Left renal cortex interstitium (tissue), 4 donors: Measurements from ENCODE around the gene P2RX3. TPM values are rescaled to one million over a fixed set of nuclear protein-coding genes. Genes with fewer than 3 reads are reported as not detected.

ENCODE experiments used
- DNase-seq, 4 donors: peaks; one replicate each; pipeline ENCODE4 v3.0.0-alpha.2; 2013; ENCODE audit warnings: low read depth in 4 of 4, low spot score in 2 of 4, missing footprints in 1 of 4
- polyA plus RNA-seq, 4 donors: library from polyadenylated mRNA; unstranded; fragments of 120-200 nt; gene quantifications; one replicate each; pipeline ENCODE4 v1.2.1, GENCODE V29; 2013; ENCODE audit not compliant: insufficient read length in 4 of 4

P2RX3 gene
- polyA plus RNA-seq, 4 donors = 0.46 to 0.85 (median 0.70) TPM

- DNase-seq = no peak
Measured at GRCh38 chr11:57309106-57310059, 28.8 kb upstream of the P2RX3 start.

- DNase-seq = no peak
Measured at GRCh38 chr11:57310091-57310490, 28.1 kb upstream of the P2RX3 start.

- no peak for DNase-seq
Measured at GRCh38 chr11:57310630-57311086, 27.5 kb upstream of the P2RX3 start.

DNA sequence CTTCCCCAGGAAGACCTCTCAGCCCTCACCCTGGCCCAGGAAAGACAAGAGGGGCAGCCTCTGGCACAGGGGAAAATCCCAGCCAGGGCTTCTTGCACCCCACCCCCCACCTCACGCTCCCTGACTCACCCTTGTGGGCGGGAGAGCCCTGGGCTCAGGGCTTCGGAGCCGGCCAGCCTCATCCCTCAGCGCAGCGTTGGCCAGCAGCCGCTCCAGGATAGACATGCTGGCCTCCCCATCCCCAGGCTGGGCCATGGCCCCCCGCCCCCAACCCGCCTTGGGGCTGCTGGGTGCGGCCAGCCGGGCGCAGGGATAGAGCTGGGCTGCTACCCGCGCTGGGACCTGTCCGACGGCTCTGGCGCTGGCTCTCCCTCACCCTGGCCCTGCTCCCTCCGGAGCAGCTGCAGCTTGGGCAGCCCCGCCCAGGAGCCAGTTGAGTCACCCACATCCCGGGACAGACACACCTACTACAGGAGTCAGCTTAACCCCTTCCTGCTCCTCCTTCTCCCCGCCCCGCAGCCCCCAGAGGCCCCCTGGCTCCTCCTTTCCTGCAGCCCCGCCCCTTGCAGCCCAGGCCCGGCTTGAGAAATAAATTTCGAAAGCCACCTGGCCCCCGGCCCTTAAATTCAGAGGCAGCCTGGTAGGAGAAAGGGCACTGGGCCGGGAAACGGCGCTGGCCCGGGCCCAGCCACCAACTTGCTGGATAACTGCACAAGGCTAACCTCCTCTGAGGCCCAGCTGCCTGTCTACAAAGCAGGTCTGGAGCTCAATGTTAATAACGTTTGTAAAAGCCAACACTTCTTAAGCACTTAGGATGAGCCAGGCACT lies 26.8 kb upstream of the P2RX3 start:
- DNase-seq = no peak

- DNase-seq = no peak
Measured at GRCh38 chr11:57312511-57313021, 25.6 kb upstream of the P2RX3 start.

- no peak for DNase-seq
Measured at GRCh38 chr11:57313071-57313787, 24.9 kb upstream of the P2RX3 start.

DNA sequence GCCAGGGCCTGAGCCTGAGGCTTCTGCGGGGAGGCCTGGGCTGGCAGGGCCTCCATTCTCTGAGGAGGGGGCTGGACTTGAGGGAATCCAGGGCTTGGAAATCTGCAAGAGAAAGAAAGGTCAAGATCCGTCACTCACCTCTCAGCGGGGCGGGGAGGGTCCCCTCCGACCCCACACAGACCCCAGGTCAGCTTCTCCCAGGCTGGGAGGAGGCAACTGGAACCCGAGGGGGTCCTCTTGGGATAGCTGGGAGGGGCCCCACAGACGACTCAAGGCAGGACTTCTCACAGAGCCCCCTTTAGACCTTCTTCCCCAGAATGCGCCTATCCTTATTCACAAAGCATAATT lies 24.4 kb upstream of the P2RX3 start:
- no peak for DNase-seq

DNA sequence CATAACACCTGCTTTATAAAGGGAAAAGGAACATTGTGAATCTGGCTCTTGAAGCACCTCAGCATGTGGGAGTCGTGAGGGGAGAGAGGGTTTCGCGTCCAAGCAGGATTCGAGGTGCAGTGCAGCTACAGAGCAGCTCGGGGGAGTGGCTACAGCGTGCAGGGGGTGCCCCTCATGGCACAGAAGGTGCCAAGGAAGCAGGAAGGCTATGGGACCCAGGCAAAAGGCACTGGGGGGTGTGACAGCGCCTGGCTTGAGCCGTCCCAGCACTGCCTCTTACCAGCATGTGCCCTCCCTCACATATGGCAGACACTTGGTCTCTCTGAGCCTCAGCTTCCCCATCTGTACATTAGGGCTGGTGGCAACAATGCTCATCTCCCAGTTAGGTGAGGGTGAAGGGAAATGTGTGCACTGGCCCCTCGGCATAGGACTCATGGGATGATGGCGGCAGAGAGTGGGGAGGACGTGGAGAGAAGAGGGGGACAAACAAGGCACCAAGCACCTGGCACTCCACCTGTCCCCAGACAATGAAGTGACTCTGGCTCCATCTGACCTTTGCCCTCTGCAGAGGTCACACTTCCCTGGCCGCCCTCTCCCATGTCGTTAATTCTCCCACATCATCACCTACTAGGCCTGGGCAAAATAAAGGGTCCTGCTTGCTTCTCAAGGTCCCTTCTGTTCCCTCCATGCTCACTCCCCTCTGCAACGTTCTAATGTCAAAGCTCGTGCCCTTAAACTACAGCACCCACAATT lies 23.8 kb upstream of the P2RX3 start:
- no peak for DNase-seq

- DNase-seq = no peak
Measured at GRCh38 chr11:57315491-57315890, 22.7 kb upstream of the P2RX3 start.

GRCh38 chr11:57316017-57316416 lies 22.1 kb upstream of the P2RX3 start:
- DNase-seq = no peak

DNA sequence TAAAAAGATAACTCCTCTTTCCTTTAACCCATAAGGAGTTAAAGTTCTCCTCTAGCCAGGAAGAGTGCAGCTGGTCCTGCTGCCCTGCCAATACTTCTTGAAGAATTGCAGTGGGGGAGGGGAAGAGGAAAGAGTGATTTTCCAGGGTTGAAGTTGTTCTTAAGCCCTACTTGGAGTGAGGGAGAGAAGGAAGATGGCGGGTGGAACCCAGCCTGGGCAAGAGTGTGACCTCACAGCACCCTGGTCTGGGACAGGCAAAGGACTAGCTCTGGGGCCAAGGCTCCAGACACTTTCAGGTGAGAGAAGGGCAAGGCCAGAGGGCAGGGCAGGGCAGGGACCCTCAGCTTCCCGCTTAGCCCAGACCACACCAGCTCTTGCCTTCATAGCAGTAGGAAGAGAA lies 20.0 kb upstream of the P2RX3 start:
- no peak for DNase-seq

DNA sequence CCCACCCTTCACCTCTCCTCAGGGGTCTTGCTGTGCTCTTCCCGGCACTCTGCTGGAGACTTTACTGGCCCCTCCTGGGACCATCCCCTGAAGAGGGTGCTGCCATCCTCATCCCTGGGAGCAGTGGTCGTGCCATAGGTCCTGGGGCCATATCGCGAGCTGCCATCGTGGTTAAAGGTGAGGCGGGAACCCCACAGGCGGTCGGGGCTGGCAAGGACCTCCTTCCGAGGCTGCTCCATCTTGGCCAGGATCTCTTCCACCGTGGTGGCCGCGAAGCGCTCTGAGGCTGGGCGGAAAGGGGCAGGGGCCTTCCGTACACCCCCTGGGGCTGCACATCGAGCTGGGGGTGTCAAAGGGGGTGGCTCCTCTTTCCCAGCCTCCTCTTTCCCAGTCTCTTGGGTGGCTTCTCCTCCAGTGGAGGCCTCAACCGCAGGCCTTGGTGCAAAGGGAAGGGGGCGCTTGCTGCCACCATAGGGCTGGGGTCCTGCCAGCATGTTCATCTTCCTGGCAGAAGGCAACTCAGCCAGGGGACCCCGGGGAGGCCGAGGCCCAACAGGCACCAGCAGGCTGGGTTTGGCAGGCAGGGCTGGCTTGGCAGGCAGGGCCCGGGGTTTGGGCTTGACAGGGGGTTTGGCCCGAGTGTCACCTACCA lies 18.0 kb upstream of the P2RX3 start:
- DNase-seq = no peak

DNA sequence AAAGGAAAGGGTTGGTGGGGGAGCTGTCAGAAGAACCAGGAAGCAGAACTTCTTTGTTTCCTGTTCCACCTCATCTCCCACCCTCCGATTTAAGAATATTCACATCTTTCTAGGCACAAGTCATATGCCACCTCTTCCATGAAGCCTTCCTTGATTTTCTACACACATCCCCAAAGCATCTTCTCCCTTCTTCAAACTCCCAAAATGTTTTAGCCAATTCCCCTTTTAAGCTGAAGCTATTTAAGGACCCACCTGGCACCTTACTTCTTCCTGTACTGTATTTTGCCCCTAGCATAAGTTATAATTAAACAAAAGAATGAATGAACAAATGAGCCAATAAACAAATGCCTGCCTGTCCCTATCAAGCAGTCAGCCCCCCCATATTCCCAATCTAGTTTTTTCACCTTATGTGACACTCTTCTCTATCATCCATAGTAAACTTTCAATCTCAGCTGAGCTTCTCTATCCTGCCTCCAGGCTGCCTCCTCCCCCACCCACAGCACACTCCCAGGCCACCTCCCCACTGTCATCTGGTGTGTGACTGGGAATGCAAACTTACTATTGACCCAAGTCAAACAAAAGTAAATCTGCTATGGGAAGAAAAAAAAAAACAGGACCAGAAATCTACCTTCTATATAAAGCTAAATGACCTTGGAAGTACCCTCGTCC lies 17.3 kb upstream of the P2RX3 start:
- no peak for DNase-seq

- no peak for DNase-seq
Measured at GRCh38 chr11:57321388-57322255, 16.5 kb upstream of the P2RX3 start.

DNA sequence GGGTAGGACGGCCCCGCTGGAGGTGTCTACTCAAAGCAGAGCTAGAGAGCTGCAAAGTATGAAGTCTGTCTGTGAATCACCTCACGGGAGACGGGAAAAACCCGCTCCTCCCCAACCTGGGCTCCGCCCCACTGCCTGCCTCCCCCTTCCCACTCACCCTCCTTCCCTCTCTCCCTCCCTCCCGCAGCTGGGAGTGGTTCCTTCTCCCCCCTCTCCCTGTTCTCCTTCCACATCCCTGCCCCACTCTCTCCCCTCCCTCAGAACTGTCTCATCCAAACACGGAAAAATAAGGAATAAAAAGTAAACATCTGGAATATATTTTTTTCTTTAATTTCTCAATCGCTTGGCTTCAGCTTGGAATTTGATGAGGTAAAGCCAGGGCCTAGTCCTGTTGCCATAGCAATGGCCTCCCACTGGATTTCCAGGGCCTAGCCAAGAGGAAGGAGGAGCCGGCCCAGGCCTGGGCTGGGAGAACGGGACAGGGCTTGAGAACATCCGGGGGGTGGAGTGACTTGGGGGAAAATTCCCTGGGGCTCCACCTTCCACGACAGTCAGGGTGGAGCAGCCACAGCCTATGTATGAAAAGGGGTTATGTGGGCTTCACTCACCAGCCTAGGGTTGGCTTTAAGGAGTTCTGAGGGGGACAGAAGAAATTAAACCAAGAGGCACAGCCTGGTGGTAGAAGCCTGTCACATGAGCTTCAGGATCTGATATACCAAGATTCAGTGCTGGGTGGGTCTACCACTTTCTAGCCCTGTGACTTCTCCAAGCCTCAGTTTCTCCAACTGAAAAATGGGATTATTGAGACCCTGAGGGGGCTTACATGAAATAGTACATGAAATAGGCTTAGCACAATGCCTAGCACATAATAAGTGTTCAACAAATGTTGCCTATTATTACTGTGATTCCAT lies 15.6 kb upstream of the P2RX3 start:
- no peak for DNase-seq

DNA sequence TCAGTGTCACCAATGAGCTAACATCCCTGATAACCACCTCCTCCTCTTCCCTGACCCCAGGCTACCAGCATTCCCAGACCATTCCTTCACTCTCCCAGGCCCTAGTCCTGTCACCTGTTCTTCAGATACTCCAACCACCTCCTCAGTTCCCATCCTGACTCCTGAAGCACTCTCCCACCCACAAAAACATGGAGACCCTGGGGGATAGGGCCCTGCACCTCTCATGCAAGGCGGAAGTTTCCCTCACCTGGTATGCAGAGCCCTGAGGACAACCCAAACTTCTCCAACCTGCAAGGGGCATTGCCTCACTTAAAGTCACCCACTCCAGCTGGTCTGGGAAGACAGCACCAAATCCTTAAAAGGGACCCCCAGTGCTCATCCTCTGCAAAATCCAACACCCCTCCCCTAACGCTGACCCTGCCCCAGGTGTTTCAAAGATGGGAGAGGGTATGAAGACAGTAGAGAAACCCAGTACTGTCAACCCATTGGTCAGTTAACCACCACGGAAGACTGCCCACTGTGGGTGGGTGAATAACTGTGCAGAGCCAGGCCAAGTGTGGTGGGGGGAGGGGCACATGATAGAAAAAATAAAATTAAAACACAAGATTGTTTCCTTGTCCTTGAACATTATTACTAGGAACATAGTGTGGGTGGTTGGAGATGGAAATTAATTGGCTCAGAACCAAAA lies 14.8 kb upstream of the P2RX3 start:
- DNase-seq = no peak

DNA sequence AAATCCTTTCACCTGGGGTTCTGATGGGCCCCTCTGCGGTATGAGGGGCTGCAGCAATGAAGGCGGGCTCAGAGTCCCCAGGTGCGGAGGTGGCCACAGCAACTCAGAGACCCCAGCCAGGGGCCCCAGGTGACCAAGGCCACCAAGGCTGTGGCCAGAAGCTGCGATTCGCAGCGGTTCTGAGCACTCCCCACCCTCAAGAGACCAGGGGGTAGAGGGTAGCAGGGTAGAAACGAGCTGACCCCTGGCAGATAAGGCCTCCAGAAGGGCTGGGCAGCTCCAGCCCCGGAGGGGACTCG lies 14.3 kb upstream of the P2RX3 start:
- DNase-seq = no peak
